Effector memory CD8-positive, alpha-beta T cell (primary cell): ENCODE measurements around the gene GLI3.

Experiments used
- ATAC-seq: fragments of 150-1000 bp; cut with Tn5 transposase; replicated peaks from 2 replicates; pipeline ENCODE4 v1.10.0; 2021; ENCODE audit warnings: mild to moderate bottlenecking, moderate library complexity
- DNase-seq, 3 experiments: peaks; one replicate each; pipeline ENCODE4 v3.0.0; 2021
- H3K27ac Mint-ChIP-seq, 2 donors: one replicate each; pipeline ENCODE4 v1.8.0; 2022; ENCODE audit warnings: mild to moderate bottlenecking in 2 of 2, mixed read lengths in 2 of 2, moderate library complexity in 2 of 2
- H3K27me3 Mint-ChIP-seq, 2 donors: one replicate each; pipeline ENCODE4 v1.8.0; 2022; ENCODE audit warnings: mixed read lengths in 2 of 2
- H3K36me3 Mint-ChIP-seq: one replicate; pipeline ENCODE4 v1.8.0; 2022; ENCODE audit warnings: mild to moderate bottlenecking, moderate library complexity, mixed read lengths; ENCODE audit not compliant: insufficient read depth
- H3K4me1 Mint-ChIP-seq, 2 donors: one replicate each; pipeline ENCODE4 v1.8.0; 2022; ENCODE audit warnings: low read depth in 2 of 2, mixed read lengths in 2 of 2
- H3K4me3 Mint-ChIP-seq, 2 donors: one replicate each; pipeline ENCODE4 v1.8.0; 2022; ENCODE audit warnings: mild to moderate bottlenecking in 2 of 2, mixed read lengths in 2 of 2, moderate library complexity in 2 of 2
- H3K9me3 Mint-ChIP-seq, 2 donors: one replicate each; pipeline ENCODE4 v1.8.0; 2022; ENCODE audit warnings: mixed read lengths in 2 of 2

GLI3 gene

GRCh38 chr7:42174391-42174912 is 62.6 kb downstream of the GLI3 start:
- Mint-ChIP-seq H3K4me3 (no peak overlapping the region), H3K36me3 (no peaks in the 10 kb centered on the region), H3K27ac (no peak overlapping the region), H3K9me3 (peaks cover 3 to 12% of the 10 kb centered on the region in 2 donors), H3K4me1 (no peaks in the 10 kb centered on the region), H3K27me3 (no peaks in the 10 kb centered on the region)
- DNase-seq (no peak), ATAC-seq (no peak)

- Mint-ChIP-seq H3K9me3 (no peaks in the 10 kb centered on the region), H3K27me3 (no peaks in the 10 kb centered on the region), H3K27ac (no peak overlapping the region), H3K36me3 (no peaks in the 10 kb centered on the region), H3K4me3 (no peak overlapping the region), H3K4me1 (no peaks in the 10 kb centered on the region)
- DNase-seq = no peak
- no peak for ATAC-seq
Measured at GRCh38 chr7:42170724-42171123, 66.3 kb downstream of the GLI3 start.

GRCh38 chr7:42168512-42168911 is 68.5 kb downstream of the GLI3 start:
- no peaks in the 10 kb centered on the region for H3K4me1 Mint-ChIP-seq
- DNase-seq (no peak), ATAC-seq (no peak)
- H3K27ac Mint-ChIP-seq = no peak overlapping the region
- no peaks in the 10 kb centered on the region for H3K27me3 Mint-ChIP-seq
- no peak overlapping the region for H3K4me3 Mint-ChIP-seq
- H3K36me3 Mint-ChIP-seq = no peaks in the 10 kb centered on the region
- peaks cover 0 to 3% of the 10 kb centered on the region in 2 donors for H3K9me3 Mint-ChIP-seq

GRCh38 chr7:42167631-42168236 is 69.3 kb downstream of the GLI3 start:
- no peak overlapping the region for H3K4me3 Mint-ChIP-seq
- no peak overlapping the region for H3K27ac Mint-ChIP-seq
- ATAC-seq (no peak), DNase-seq (no peak)
- H3K36me3 Mint-ChIP-seq = no peaks in the 10 kb centered on the region
- peaks cover 0 to 3% of the 10 kb centered on the region in 2 donors for H3K9me3 Mint-ChIP-seq
- H3K4me1 Mint-ChIP-seq = no peaks in the 10 kb centered on the region
- H3K27me3 Mint-ChIP-seq = no peaks in the 10 kb centered on the region

- Mint-ChIP-seq H3K36me3 (no peaks in the 10 kb centered on the region), H3K9me3 (peaks cover 0 to 3% of the 10 kb centered on the region in 2 donors), H3K4me1 (no peaks in the 10 kb centered on the region), H3K4me3 (no peak overlapping the region), H3K27me3 (no peaks in the 10 kb centered on the region), H3K27ac (no peak overlapping the region)
- DNase-seq (no peak), ATAC-seq (no peak)
Measured at GRCh38 chr7:42167206-42167605, 69.8 kb downstream of the GLI3 start.

GRCh38 chr7:42164881-42165428 is 72.1 kb downstream of the GLI3 start:
- Mint-ChIP-seq H3K27ac (no peak overlapping the region), H3K9me3 (peaks cover 0 to 3% of the 10 kb centered on the region in 2 donors), H3K4me1 (no peaks in the 10 kb centered on the region), H3K27me3 (no peaks in the 10 kb centered on the region), H3K4me3 (no peak overlapping the region), H3K36me3 (no peaks in the 10 kb centered on the region)
- no peak for DNase-seq
- ATAC-seq = no peak

- ATAC-seq (no peak), DNase-seq (no peak)
- Mint-ChIP-seq H3K27ac (no peak overlapping the region), H3K27me3 (no peaks in the 10 kb centered on the region), H3K9me3 (peaks cover 0 to 3% of the 10 kb centered on the region in 2 donors), H3K4me1 (no peaks in the 10 kb centered on the region), H3K36me3 (no peaks in the 10 kb centered on the region), H3K4me3 (no peak overlapping the region)
Measured at GRCh38 chr7:42162560-42163325, 74.3 kb downstream of the GLI3 start.

GRCh38 chr7:42161719-42162118 is 75.3 kb downstream of the GLI3 start:
- DNase-seq (no peak), ATAC-seq (no peak)
- Mint-ChIP-seq H3K27me3 (no peaks in the 10 kb centered on the region), H3K9me3 (peaks cover 0 to 3% of the 10 kb centered on the region in 2 donors), H3K4me3 (no peak overlapping the region), H3K4me1 (no peaks in the 10 kb centered on the region), H3K27ac (no peak overlapping the region), H3K36me3 (no peaks in the 10 kb centered on the region)

GRCh38 chr7:42161110-42161509 is 75.9 kb downstream of the GLI3 start:
- Mint-ChIP-seq H3K27ac (no peak overlapping the region), H3K4me3 (no peak overlapping the region)
- no peak for ATAC-seq

GRCh38 chr7:42159130-42159529 is 77.9 kb downstream of the GLI3 start:
- Mint-ChIP-seq H3K4me1 (no peaks in the 10 kb centered on the region), H3K36me3 (no peaks in the 10 kb centered on the region), H3K9me3 (peaks cover 3 to 4% of the 10 kb centered on the region in 2 donors), H3K27ac (no peak overlapping the region), H3K4me3 (no peak overlapping the region), H3K27me3 (peaks cover 0 to 5% of the 10 kb centered on the region in 2 donors)
- DNase-seq = no peak
- ATAC-seq = no peak

More at GRCh38 chr7:42161110-42161509, 75.9 kb downstream of the GLI3 start:
- Mint-ChIP-seq H3K4me1 (no peaks in the 10 kb centered on the region), H3K9me3 (peaks cover 0 to 3% of the 10 kb centered on the region in 2 donors), H3K27me3 (no peaks in the 10 kb centered on the region), H3K36me3 (no peaks in the 10 kb centered on the region)
- DNase-seq = no peak

GRCh38 chr7:42156967-42157721 is 79.9 kb downstream of the GLI3 start:
- Mint-ChIP-seq H3K4me1 (no peaks in the 10 kb centered on the region), H3K4me3 (no peak overlapping the region), H3K9me3 (peaks cover 0 to 7% of the 10 kb centered on the region in 2 donors), H3K27ac (no peak overlapping the region), H3K27me3 (peaks cover 0 to 9% of the 10 kb centered on the region in 2 donors), H3K36me3 (no peaks in the 10 kb centered on the region)
- ATAC-seq = no peak
- DNase-seq = no peak

GRCh38 chr7:42156291-42156865 is 80.6 kb downstream of the GLI3 start:
- Mint-ChIP-seq H3K4me3 (no peak overlapping the region), H3K27ac (no peak overlapping the region), H3K9me3 (peaks cover 0 to 7% of the 10 kb centered on the region in 2 donors), H3K4me1 (no peaks in the 10 kb centered on the region), H3K27me3 (peaks cover 0 to 9% of the 10 kb centered on the region in 2 donors), H3K36me3 (no peaks in the 10 kb centered on the region)
- DNase-seq = no peak
- ATAC-seq = no peak
